Inflammatory macrophage treated with lipopolysaccharide for 4 hours (primary cell): ENCODE data around the gene LRCH1.
"Not testable (repeated sequence)": the region's sequence is repeated elsewhere in the genome, so short reads cannot be mapped to it uniquely, and the experiment has no call there.

Experiments used
- DNase-seq: peaks from one replicate; pipeline ENCODE4 v3.0.0-alpha.2; 2020

LRCH1 gene

GRCh38 chr13:46761174-46761573 lies 208.2 kb downstream of the LRCH1 start:
- no peak for DNase-seq

GRCh38 chr13:46761866-46762265 lies 208.9 kb downstream of the LRCH1 start:
- DNase-seq: no peak

GRCh38 chr13:46769925-46770324 lies 217.0 kb downstream of the LRCH1 start:
- not testable (repeated sequence) for DNase-seq

GRCh38 chr13:46771693-46772092 lies 218.7 kb downstream of the LRCH1 start:
- DNase-seq: no peak

GRCh38 chr13:46773541-46773940 lies 220.6 kb downstream of the LRCH1 start:
- DNase-seq: no peak

GRCh38 chr13:46775385-46776107 lies 222.6 kb downstream of the LRCH1 start:
- DNase-seq: no peak

- no peak for DNase-seq
Measured at GRCh38 chr13:46778095-46778494, 225.1 kb downstream of the LRCH1 start.

- DNase-seq: no peak
Measured at GRCh38 chr13:46778890-46779289, 225.9 kb downstream of the LRCH1 start.

GRCh38 chr13:46782066-46782465 lies 229.1 kb downstream of the LRCH1 start:
- DNase-seq: no peak

- no peak for DNase-seq
Measured at GRCh38 chr13:46782691-46783090, 229.7 kb downstream of the LRCH1 start.

- DNase-seq: no peak
Measured at GRCh38 chr13:46783504-46783903, 230.5 kb downstream of the LRCH1 start.

GRCh38 chr13:46795321-46795720 lies 242.4 kb downstream of the LRCH1 start:
- no peak for DNase-seq

GRCh38 chr13:46796129-46796514 lies 243.2 kb downstream of the LRCH1 start:
- DNase-seq: no peak

- peak; percentile 90 for DNase-seq
Measured at GRCh38 chr13:46796515-46797474, 243.8 kb downstream of the LRCH1 start, which contains the start of gene ESD. ESD (minus strand) TSS chr13:46797161; CDS start chr13:46791413, 5,748 bp downstream.

- peak; percentile 4 for DNase-seq
Measured at GRCh38 chr13:46797501-46798237, 244.7 kb downstream of the LRCH1 start.

- DNase-seq: no peak
Measured at GRCh38 chr13:46799139-46799538, 246.2 kb downstream of the LRCH1 start.

GRCh38 chr13:46801858-46802257 lies 248.9 kb downstream of the LRCH1 start:
- no peak for DNase-seq
